ENCODE measurements around the gene REEP1.

REEP1 gene

GRCh38 chr2:86214503-86214832 lies 123.0 kb downstream of the REEP1 start:
- Histone ChIP-seq H3K9me3 (replicated peaks in 1 of 2; ENCODE audit: control insufficient read depth in 2 of 2, insufficient read depth in 1 of 2, low read depth in 1 of 2, low read length in 2 of 2) (no peaks in the 10 kb centered on the region), H3K79me1 (ENCODE audit: low read depth, low read length) (no peaks in the 10 kb centered on the region), H4K8ac (ENCODE audit: low read depth, low read length) (no peak overlapping the region), H3K27me3 (ENCODE audit: control insufficient read depth in 3 of 3, insufficient read depth in 3 of 3, low read depth in 1 of 3, low read length in 3 of 3) (no peaks in the 10 kb centered on the region), H4K91ac (ENCODE audit: low read depth, low read length, poor library complexity) (no peak overlapping the region), H3K4me2 (ENCODE audit: insufficient read depth, low read length, poor library complexity, severe bottlenecking) (no peak overlapping the region), H3K36me3 (replicated peaks in 1 of 2; ENCODE audit: control insufficient read depth in 2 of 2, insufficient read depth in 2 of 2, low read length in 2 of 2) (peaks cover 11 to 52% of the 10 kb centered on the region in 2 donors), H2BK12ac (ENCODE audit: low read length) (no peak overlapping the region), H2BK120ac (ENCODE audit: low read depth, low read length) (no peak overlapping the region), H2BK15ac (ENCODE audit: low read length) (no peak overlapping the region), H3K4me3 (ENCODE audit: low read length in 2 of 2) (no peak overlapping the region), H2AK5ac (ENCODE audit: low read depth, low read length) (no peak overlapping the region), H3K27ac (replicated peaks; ENCODE audit: low read length) (no peak overlapping the region), H2AFZ (ENCODE audit: low read length) (no peak overlapping the region), H3K18ac (ENCODE audit: low read length) (no peak overlapping the region), H3K4me1 (ENCODE audit: control insufficient read depth in 2 of 2, insufficient read depth in 1 of 2, low read depth in 1 of 2, low read length in 2 of 2) (no peaks in the 10 kb centered on the region), H3K14ac (ENCODE audit: low read length) (no peak overlapping the region), H3K23ac (ENCODE audit: low read depth, low read length, poor library complexity) (no peak overlapping the region), H3K9ac (ENCODE audit: low read depth, low read length, poor library complexity) (no peak overlapping the region), H3K4ac (ENCODE audit: low read length) (no peak overlapping the region), H2BK5ac (ENCODE audit: low read length) (no peak overlapping the region)
- no CpG with 5 or more reads among the region's 2 CpGs for WGBS, 2 donors (ENCODE audit: extremely low coverage in 2 of 2, insufficient read length in 2 of 2, insufficient replicate concordance in 1 of 2)
- no peak for DNase-seq (ENCODE audit: low spot score)

DNA sequence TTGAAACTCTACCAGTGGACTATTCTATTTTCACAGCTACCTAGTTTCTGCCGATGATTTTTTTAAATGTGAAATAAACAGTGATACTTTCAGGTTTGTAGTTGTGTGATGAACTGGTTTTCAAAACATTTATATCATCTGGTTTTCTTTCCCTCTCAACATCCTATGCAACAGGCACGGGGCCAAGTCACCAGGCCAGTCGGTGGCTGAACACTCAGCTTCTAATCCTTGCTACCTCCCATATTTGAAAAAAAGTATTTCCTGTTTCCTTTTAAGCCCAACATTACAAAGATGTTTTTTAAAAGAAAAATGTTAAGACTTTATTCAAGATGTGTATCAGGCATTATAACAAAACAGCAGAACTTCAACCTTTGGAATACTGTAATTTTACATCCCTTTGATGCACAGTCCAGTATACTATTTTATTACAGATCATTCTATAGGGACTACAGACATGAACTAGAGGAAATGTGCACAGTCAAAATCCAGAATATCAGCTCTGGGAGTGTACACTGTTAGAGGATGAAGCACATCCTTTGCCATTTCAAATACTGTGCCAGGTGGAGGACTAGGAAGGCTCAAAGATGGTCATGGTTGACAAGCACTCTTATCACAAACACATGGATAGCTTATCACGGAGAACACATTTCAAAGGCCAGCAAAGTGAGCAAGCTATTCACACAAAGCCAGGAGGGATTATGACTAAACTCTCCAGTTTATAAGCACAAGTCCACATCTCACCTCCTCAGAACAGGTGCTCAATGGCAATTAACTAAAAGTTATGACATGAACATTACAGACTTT lies 123.5 kb downstream of the REEP1 start:
- Histone ChIP-seq H3K4me2 (ENCODE audit: insufficient read depth, low read length, poor library complexity, severe bottlenecking) (no peak overlapping the region), H3K9me3 (replicated peaks in 1 of 2; ENCODE audit: control insufficient read depth in 2 of 2, insufficient read depth in 1 of 2, low read depth in 1 of 2, low read length in 2 of 2) (no peaks in the 10 kb centered on the region), H2BK12ac (ENCODE audit: low read length) (no peak overlapping the region), H3K23ac (ENCODE audit: low read depth, low read length, poor library complexity) (no peak overlapping the region), H3K18ac (ENCODE audit: low read length) (no peak overlapping the region), H2BK5ac (ENCODE audit: low read length) (no peak overlapping the region), H3K14ac (ENCODE audit: low read length) (no peak overlapping the region), H2AFZ (ENCODE audit: low read length) (no peak overlapping the region), H3K36me3 (replicated peaks in 1 of 2; ENCODE audit: control insufficient read depth in 2 of 2, insufficient read depth in 2 of 2, low read length in 2 of 2) (peaks cover 13 to 58% of the 10 kb centered on the region in 2 donors), H3K27ac (replicated peaks; ENCODE audit: low read length) (no peak overlapping the region), H3K9ac (ENCODE audit: low read depth, low read length, poor library complexity) (no peak overlapping the region), H3K4me1 (ENCODE audit: control insufficient read depth in 2 of 2, insufficient read depth in 1 of 2, low read depth in 1 of 2, low read length in 2 of 2) (no peaks in the 10 kb centered on the region), H4K8ac (ENCODE audit: low read depth, low read length) (no peak overlapping the region), H3K27me3 (ENCODE audit: control insufficient read depth in 3 of 3, insufficient read depth in 3 of 3, low read depth in 1 of 3, low read length in 3 of 3) (no peaks in the 10 kb centered on the region), H2AK5ac (ENCODE audit: low read depth, low read length) (no peak overlapping the region), H3K79me1 (ENCODE audit: low read depth, low read length) (no peaks in the 10 kb centered on the region), H3K4me3 (ENCODE audit: low read length in 2 of 2) (no peak overlapping the region), H2BK120ac (ENCODE audit: low read depth, low read length) (no peak overlapping the region), H4K91ac (ENCODE audit: low read depth, low read length, poor library complexity) (no peak overlapping the region), H3K4ac (ENCODE audit: low read length) (no peak overlapping the region), H2BK15ac (ENCODE audit: low read length) (no peak overlapping the region)
- WGBS, 2 donors (ENCODE audit: extremely low coverage in 2 of 2, insufficient read length in 2 of 2, insufficient replicate concordance in 1 of 2) = no CpG with 5 or more reads among the region's 4 CpGs
- no peak for DNase-seq (ENCODE audit: low spot score)

- Histone ChIP-seq H3K27me3 (ENCODE audit: control insufficient read depth in 3 of 3, insufficient read depth in 3 of 3, low read depth in 1 of 3, low read length in 3 of 3) (no peaks in the 10 kb centered on the region), H2AK5ac (ENCODE audit: low read depth, low read length) (no peak overlapping the region), H4K91ac (ENCODE audit: low read depth, low read length, poor library complexity) (no peak overlapping the region), H3K4ac (ENCODE audit: low read length) (no peak overlapping the region), H3K79me1 (ENCODE audit: low read depth, low read length) (no peaks in the 10 kb centered on the region), H2BK15ac (ENCODE audit: low read length) (no peak overlapping the region), H4K8ac (ENCODE audit: low read depth, low read length) (no peak overlapping the region), H3K18ac (ENCODE audit: low read length) (no peak overlapping the region), H3K14ac (ENCODE audit: low read length) (no peak overlapping the region), H2BK5ac (ENCODE audit: low read length) (no peak overlapping the region), H3K4me1 (ENCODE audit: control insufficient read depth in 2 of 2, insufficient read depth in 1 of 2, low read depth in 1 of 2, low read length in 2 of 2) (no peaks in the 10 kb centered on the region), H3K23ac (ENCODE audit: low read depth, low read length, poor library complexity) (no peak overlapping the region), H2AFZ (ENCODE audit: low read length) (no peak overlapping the region), H3K4me2 (ENCODE audit: insufficient read depth, low read length, poor library complexity, severe bottlenecking) (no peak overlapping the region), H3K27ac (replicated peaks; ENCODE audit: low read length) (no peak overlapping the region), H3K9me3 (replicated peaks in 1 of 2; ENCODE audit: control insufficient read depth in 2 of 2, insufficient read depth in 1 of 2, low read depth in 1 of 2, low read length in 2 of 2) (no peaks in the 10 kb centered on the region), H3K4me3 (ENCODE audit: low read length in 2 of 2) (no peak overlapping the region), H2BK120ac (ENCODE audit: low read depth, low read length) (no peak overlapping the region), H3K36me3 (replicated peaks in 1 of 2; ENCODE audit: control insufficient read depth in 2 of 2, insufficient read depth in 2 of 2, low read length in 2 of 2) (peaks cover 13 to 66% of the 10 kb centered on the region in 2 donors), H3K9ac (ENCODE audit: low read depth, low read length, poor library complexity) (no peak overlapping the region), H2BK12ac (ENCODE audit: low read length) (no peak overlapping the region)
- no peak for DNase-seq (ENCODE audit: low spot score)
- WGBS, 2 donors (ENCODE audit: extremely low coverage in 2 of 2, insufficient read length in 2 of 2, insufficient replicate concordance in 1 of 2) = no CpG with 5 or more reads among the region's 1 CpG
Observed at GRCh38 chr2:86213056-86213455, 124.4 kb downstream of the REEP1 start.

GRCh38 chr2:86211796-86212188 lies 125.6 kb downstream of the REEP1 start:
- Histone ChIP-seq H3K4me1 (ENCODE audit: control insufficient read depth in 2 of 2, insufficient read depth in 1 of 2, low read depth in 1 of 2, low read length in 2 of 2) (no peaks in the 10 kb centered on the region), H3K9ac (ENCODE audit: low read depth, low read length, poor library complexity) (no peak overlapping the region), H3K4me3 (ENCODE audit: low read length in 2 of 2) (no peak overlapping the region), H3K9me3 (replicated peaks in 1 of 2; ENCODE audit: control insufficient read depth in 2 of 2, insufficient read depth in 1 of 2, low read depth in 1 of 2, low read length in 2 of 2) (no peaks in the 10 kb centered on the region), H2BK5ac (ENCODE audit: low read length) (no peak overlapping the region), H3K36me3 (replicated peaks in 1 of 2; ENCODE audit: control insufficient read depth in 2 of 2, insufficient read depth in 2 of 2, low read length in 2 of 2) (peaks cover 13 to 79% of the 10 kb centered on the region in 2 donors), H2AK5ac (ENCODE audit: low read depth, low read length) (no peak overlapping the region), H3K4me2 (ENCODE audit: insufficient read depth, low read length, poor library complexity, severe bottlenecking) (no peak overlapping the region), H2BK15ac (ENCODE audit: low read length) (no peak overlapping the region), H3K27me3 (ENCODE audit: control insufficient read depth in 3 of 3, insufficient read depth in 3 of 3, low read depth in 1 of 3, low read length in 3 of 3) (no peaks in the 10 kb centered on the region), H2AFZ (ENCODE audit: low read length) (no peak overlapping the region), H2BK120ac (ENCODE audit: low read depth, low read length) (no peak overlapping the region), H3K4ac (ENCODE audit: low read length) (no peak overlapping the region), H3K18ac (ENCODE audit: low read length) (no peak overlapping the region), H3K14ac (ENCODE audit: low read length) (no peak overlapping the region), H4K8ac (ENCODE audit: low read depth, low read length) (no peak overlapping the region), H3K79me1 (ENCODE audit: low read depth, low read length) (no peaks in the 10 kb centered on the region), H3K23ac (ENCODE audit: low read depth, low read length, poor library complexity) (no peak overlapping the region), H2BK12ac (ENCODE audit: low read length) (no peak overlapping the region), H3K27ac (replicated peaks; ENCODE audit: low read length) (no peak overlapping the region), H4K91ac (ENCODE audit: low read depth, low read length, poor library complexity) (no peak overlapping the region)
- DNase-seq (ENCODE audit: low spot score) = no peak
- no CpG with 5 or more reads among the region's 2 CpGs for WGBS, 2 donors (ENCODE audit: extremely low coverage in 2 of 2, insufficient read length in 2 of 2, insufficient replicate concordance in 1 of 2)
